Mucosa of descending colon (tissue), 3 donors: ENCODE measurements around the gene MAMSTR. TPM values are rescaled to one million over a fixed set of nuclear protein-coding genes. Genes with fewer than 3 reads are reported as not detected.

ENCODE experiments used
- ATAC-seq: fragments of 200-7000 bp; cut with Tn5 transposase; one replicate; pipeline ENCODE4 v1.9.1; 2020; ENCODE audit warnings: mild to moderate bottlenecking, moderate library complexity
- DNase-seq, 3 donors: peaks; one replicate each; pipeline ENCODE4 v3.0.0-alpha.2; 2020
- H3K36me3 ChIP-seq: fragments of 200-600 bp; one replicate; pipeline ENCODE4 v1.8.0; 2021; ENCODE audit warnings: low read depth, mild to moderate bottlenecking
- H3K4me1 ChIP-seq: fragments of 200-600 bp; one replicate; pipeline ENCODE4 v1.8.0; 2021; ENCODE audit warnings: low read depth, mild to moderate bottlenecking
- H3K4me3 ChIP-seq: fragments of 200-600 bp; one replicate; pipeline ENCODE4 v1.8.0; 2021; ENCODE audit warnings: mild to moderate bottlenecking
- H3K9me3 ChIP-seq: fragments of 200-600 bp; one replicate; pipeline ENCODE4 v1.8.0; 2021; ENCODE audit warnings: mild to moderate bottlenecking
- CTCF ChIP-seq: fragments of 200-600 bp; IDR thresholded peaks from one replicate; pipeline ENCODE4 v1.8.0; 2022; ENCODE audit warnings: antibody characterized with exemption, mild to moderate bottlenecking
- intact Hi-C, 2 donors: fragments of 100-400 bp; cut with DNase I in 1 of 2; cut with micrococcal nuclease in 1 of 2; formaldehyde crosslinking; loops; one replicate each; pipeline versions ENCODE4 v1.11.0 to v1.11.1; 2022; cut with DNase I, micrococcal nuclease
- total RNA-seq, 3 donors: library from RNA; stranded (reverse); fragmentation: NEBNext Ultra II Directional in 2 of 3; extraction: Animal tissue kit (Norgen Biotek cat#: 25700) in 2 of 3; gene quantifications; one replicate each; pipeline versions ENCODE4 v1.2.1 to v1.2.4, GENCODE V29; 2021 to 2023
- donor health status: DM: no; HTN: no; CAD: no; lungs with moderate emphysema.
- donor health status: DM: no; HTN: no; CAD: no.
- donor health status: DM: no; HTN: yes; CAD: no.

Gene MAMSTR
- total RNA-seq, 3 donors from 2014 or later: 0.31 to 2.4 (median 0.61) TPM

- Histone ChIP-seq H3K4me3 (no peak overlapping the region), H3K36me3 (no peaks in the 10 kb centered on the region), H3K9me3 (no peaks in the 10 kb centered on the region), H3K4me1 (peaks cover 23% of the 10 kb centered on the region)
- ATAC-seq: no peak
- intact Hi-C loops: no loop called here
- TF ChIP-seq CTCF: no peak
- DNase-seq: peak in 1 of 3 donors; percentile 54
These were observed 2.8 kb downstream of the MAMSTR start for GRCh38 chr19:48716562-48717291.

- peak in 1 of 3 donors; percentile 50 for DNase-seq
- no peak overlapping the region for H3K4me3 ChIP-seq
- TF ChIP-seq CTCF: no peak
- intact Hi-C loops: no loop called here
- H3K36me3 ChIP-seq: no peaks in the 10 kb centered on the region
- no peaks in the 10 kb centered on the region for H3K9me3 ChIP-seq
- H3K4me1 ChIP-seq: peaks cover 23% of the 10 kb centered on the region
- no peak for ATAC-seq
These were observed 3.8 kb downstream of the MAMSTR start for GRCh38 chr19:48715681-48716171.

GRCh38 chr19:48714759-48715675, 4.5 kb downstream of the MAMSTR start:
- peaks cover 23% of the 10 kb centered on the region for H3K4me1 ChIP-seq
- no peaks in the 10 kb centered on the region for H3K9me3 ChIP-seq
- no peak for TF ChIP-seq CTCF
- no peak overlapping the region for H3K4me3 ChIP-seq
- H3K36me3 ChIP-seq: no peaks in the 10 kb centered on the region
- DNase-seq (peak in 2 of 3 donors; percentile 62 to 72), ATAC-seq (no peak)
- intact Hi-C loops: no loop called here

- intact Hi-C loops: no loop called here
- DNase-seq (peak; percentile 98 to 99 (median 99)), ATAC-seq (peak; percentile 93)
- TF ChIP-seq CTCF: no peak
- H3K36me3 ChIP-seq: no peaks in the 10 kb centered on the region
- H3K4me1 ChIP-seq: peaks cover 23% of the 10 kb centered on the region
- no peaks in the 10 kb centered on the region for H3K9me3 ChIP-seq
- H3K4me3 ChIP-seq: peak overlapping the region; percentile 31
These were observed 5.4 kb downstream of the MAMSTR start for GRCh38 chr19:48713864-48714755.
